GM12878 (cell line): ENCODE data around the gene PRSS36. TPM values are rescaled to one million over a fixed set of nuclear protein-coding genes. Genes with fewer than 3 reads are reported as not detected.

ENCODE experiments used
- ATAC-seq: fragments of 200-7000 bp; cut with Tn5 transposase; 3 replicates; pipeline ENCODE4 v1.9.1; 2020; ENCODE audit warnings: mild to moderate bottlenecking, moderate library complexity
- BruUV-seq: library from RNA; stranded (reverse); fragments of 400-500 nt; replicated peaks from 2 replicates; lab custom pipeline; 2021; lab: Mats Ljungman, UMichigan
- CTCF ChIA-PET: fragments of 300-600 bp; sonication (Branson Sonifier 250); formaldehyde crosslinking; extraction: SDS; loops from one replicate; lab custom pipeline; 2021; ENCODE audit warnings: inconsistent platforms; lab: Yijun Ruan, JAX
- POLR2A ChIA-PET: fragments of 350-600 bp; formaldehyde crosslinking; extraction: SDS; loops from one replicate; lab custom pipeline; 2021; ENCODE audit warnings: inconsistent platforms; lab: Charles Lee
- RAD21 ChIA-PET: fragments of 300-600 bp; sonication (Branson Sonifier 250); formaldehyde crosslinking; loops from one replicate; lab custom pipeline; 2023; ENCODE audit warnings: antibody characterized with exemption; ENCODE audit not compliant: unreplicated experiment; lab: Charles Lee
- SMC1A ChIA-PET: fragments of 300-600 bp; sonication (Branson Sonifier 250); formaldehyde crosslinking; loops from one replicate; lab custom pipeline; 2023; ENCODE audit not compliant: unreplicated experiment, uncharacterized antibody; lab: Charles Lee
- DNase-seq: peaks from one replicate; pipeline ENCODE4 v3.0.0-alpha.2; 2011; ENCODE audit warnings: low read depth, low spot score
- FAIRE-seq: peaks from 3 replicates; lab custom pipeline; 2011; peaks lifted over from hg19 to GRCh38; lab: Jason Lieb, UNC
- H2AFZ ChIP-seq: 2 replicates; pipeline ENCODE4 v1.6.0; 2011; ENCODE audit warnings: low read depth, low read length, control low read depth; ENCODE audit not compliant: control insufficient read depth
- H3K27ac ChIP-seq: 2 replicates; pipeline ENCODE4 v1.5.1; 2011; ENCODE audit warnings: control low read depth; ENCODE audit not compliant: control insufficient read depth, insufficient read depth
- H3K27me3 ChIP-seq, 2 experiments: replicated peaks in 1 of 2; 2 replicates each; pipeline versions ENCODE4 v1.6.0 to v1.6.1; 2011; ENCODE audit warnings: low read length in 1 of 2; ENCODE audit not compliant: control insufficient read depth in 2 of 2, insufficient read depth in 2 of 2
- H3K36me3 ChIP-seq, 2 experiments: 2 replicates each; pipeline ENCODE4 v1.5.1; 2011; ENCODE audit warnings: low read length in 1 of 2; ENCODE audit not compliant: control insufficient read depth in 2 of 2, insufficient read depth in 2 of 2
- H3K4me1 ChIP-seq: 2 replicates; pipeline ENCODE4 v1.6.1; 2011; ENCODE audit warnings: mild to moderate bottlenecking, low read length, moderate library complexity, mixed read lengths; ENCODE audit not compliant: control insufficient read depth, insufficient read depth
- H3K4me2 ChIP-seq: 2 replicates; pipeline ENCODE4 v1.6.0; 2011; ENCODE audit warnings: control low read depth; ENCODE audit not compliant: control insufficient read depth, insufficient read depth
- H3K4me3 ChIP-seq: fragments of 200-600 bp; sonication (generic); 2 replicates; pipeline ENCODE4 v1.5.1; 2016
- H3K79me2 ChIP-seq: 2 replicates; pipeline ENCODE4 v1.6.0; 2011; ENCODE audit warnings: low read length; ENCODE audit not compliant: control insufficient read depth, insufficient read depth
- H3K9ac ChIP-seq: 2 replicates; pipeline ENCODE4 v1.8.0; 2011; ENCODE audit warnings: low read length, control low read depth, mixed read lengths; ENCODE audit not compliant: control insufficient read depth, insufficient read depth
- H3K9me3 ChIP-seq: replicated peaks from 3 replicates; pipeline ENCODE4 v1.5.1; 2011; ENCODE audit warnings: mild to moderate bottlenecking, low read length; ENCODE audit not compliant: control insufficient read depth, insufficient read depth
- H4K20me1 ChIP-seq: 2 replicates; pipeline ENCODE4 v1.6.0; 2011; ENCODE audit not compliant: control insufficient read depth, insufficient read depth
- CHD4 ChIP-seq: fragments of 200-600 bp; sonication (generic); IDR thresholded peaks from 2 replicates; pipeline ENCODE4 v1.6.1; 2016; ENCODE audit warnings: mild to moderate bottlenecking
- FOS ChIP-seq: IDR thresholded peaks from 3 replicates; pipeline ENCODE4 v1.6.1; 2011; ENCODE audit warnings: borderline replicate concordance; ENCODE audit not compliant: insufficient read length; ENCODE audit errors: extremely low read depth
- HDGF ChIP-seq: fragments of 450-650 bp; IDR thresholded peaks from 2 replicates; pipeline ENCODE4 v1.6.1; 2016; ENCODE audit warnings: antibody characterized with exemption
- JUNB ChIP-seq: IDR thresholded peaks from 2 replicates; pipeline ENCODE4 v1.6.1; 2016; ENCODE audit warnings: antibody characterized with exemption, mild to moderate bottlenecking
- LARP7 ChIP-seq: fragments of 450-650 bp; IDR thresholded peaks from 2 replicates; pipeline ENCODE4 v1.6.1; 2017; ENCODE audit warnings: mild to moderate bottlenecking
- MTA2 ChIP-seq: fragments of 450-650 bp; IDR thresholded peaks from 2 replicates; pipeline ENCODE4 v1.6.1; 2016; ENCODE audit warnings: low read depth, mild to moderate bottlenecking, moderate library complexity
- NBN ChIP-seq: fragments of 450-650 bp; IDR thresholded peaks from 2 replicates; pipeline ENCODE4 v1.6.1; 2016
- NFYA ChIP-seq: IDR thresholded peaks from 2 replicates; pipeline ENCODE4 v1.6.1; 2011; ENCODE audit warnings: low read depth, mild to moderate bottlenecking, low read length, improper control_type of control experiment, borderline replicate concordance
- NRF1 ChIP-seq: conservative IDR thresholded peaks from 2 replicates; pipeline ENCODE4 v1.6.1; 2011; ENCODE audit warnings: mild to moderate bottlenecking, low read depth, low read length, improper control_type of control experiment
- PAX8 ChIP-seq: fragments of 450-650 bp; IDR thresholded peaks from 2 replicates; pipeline ENCODE4 v1.6.1; 2017; ENCODE audit warnings: mild to moderate bottlenecking, moderate library complexity
- RAD51 ChIP-seq: fragments of 450-650 bp; IDR thresholded peaks from 2 replicates; pipeline ENCODE4 v1.6.1; 2016; ENCODE audit warnings: moderate library complexity, mild to moderate bottlenecking, inconsistent platforms
- SRF ChIP-seq, 2 experiments: IDR thresholded peaks; 2 replicates each; pipeline ENCODE4 v1.6.1; 2011; ENCODE audit warnings: low read depth in 2 of 2, low read length in 2 of 2, mild to moderate bottlenecking in 1 of 2, moderate library complexity in 1 of 2
- TAF1 ChIP-seq: IDR thresholded peaks from 2 replicates; pipeline ENCODE4 v1.6.1; 2011; ENCODE audit warnings: mild to moderate bottlenecking, low read depth, low read length, borderline replicate concordance
- ZNF24 ChIP-seq: fragments of 450-650 bp; IDR thresholded peaks from 2 replicates; pipeline ENCODE4 v1.6.1; 2017; ENCODE audit warnings: antibody characterized with exemption, mild to moderate bottlenecking
- ZZZ3 ChIP-seq: IDR thresholded peaks from 2 replicates; pipeline ENCODE4 v1.6.1; 2011; ENCODE audit warnings: low read depth; ENCODE audit not compliant: control insufficient read depth, insufficient read length
- WGBS: methylation state at CpG from one replicate; pipeline ENCODE4 v1.1.6; 2016; ENCODE audit warnings: low lambda C conversion rate; ENCODE audit not compliant: insufficient replicate concordance, insufficient coverage; ENCODE audit errors: missing lambda C conversion rate; 5-methylcytosine and 5-hydroxymethylcytosine counted together
- in situ Hi-C: fragments of 300-500 bp; cut with MboI; formaldehyde crosslinking; loops from 9 replicates; pipeline ENCODE4 v1.14.3; 2018; ENCODE audit warnings: mixed read lengths
- intact Hi-C: fragments of 100-400 bp; cut with micrococcal nuclease; formaldehyde crosslinking; loops from one replicate; pipeline ENCODE4 v1.14.2; 2022; ENCODE audit not compliant: unreplicated experiment
- polyA plus RNA-seq, 11 experiments: library from polyadenylated mRNA; depleted of rRNA in 4 of 11; unstranded in 6 of 11; stranded (reverse) in 5 of 11; fragments of >200 nt; fragmentation: Nextera tagmentation in 4 of 11; fragmentation: Illumina TruSeq in 1 of 11; extraction: Ambion mirVana in 4 of 11; extraction: Trizol in 1 of 11; gene quantifications; 1 replicate in 1 of 11; 2 replicates in 10 of 11; pipeline versions ENCODE4 v1.2.1 to v1.2.3, GENCODE V29; 2011 to 2016; ENCODE audit warnings: inconsistent platforms in 2 of 11, missing spikeins in 2 of 11, low read depth in 1 of 11
- total RNA-seq, 4 experiments: library from RNA; depleted of rRNA in 3 of 4; stranded (reverse); fragments of >200 nt in 3 of 4; fragmentation: Illumina TruSeq in 1 of 4; extraction: Trizol in 1 of 4; gene quantifications; 2 replicates each; pipeline versions ENCODE4 v1.2.1 to v1.2.3, GENCODE V29; 2013 to 2021
- TF ChIP-seq, protein P1 (sequence below): IDR thresholded peaks from 2 replicates; pipeline ENCODE4 v1.6.1; 2012; ENCODE audit warnings: mild to moderate bottlenecking, low read depth, low read length
- TF ChIP-seq, protein P2 (sequence below): fragments of 450-650 bp; IDR thresholded peaks from 2 replicates; pipeline ENCODE4 v1.6.1; 2017; ENCODE audit warnings: antibody characterized with exemption, mild to moderate bottlenecking, moderate library complexity
- TF ChIP-seq, protein P3 (sequence below): IDR thresholded peaks from 2 replicates; pipeline ENCODE4 v1.6.1; 2012; ENCODE audit warnings: low read length, inconsistent platforms

PRSS36 gene
- total and polyA plus RNA-seq, 10 of the 15 experiments (the other 5 are each of a cell fraction or from before 2014, with no cell fraction given): 0.11 to 1.1 (median 0.17) TPM; not detected in 3

DNA sequence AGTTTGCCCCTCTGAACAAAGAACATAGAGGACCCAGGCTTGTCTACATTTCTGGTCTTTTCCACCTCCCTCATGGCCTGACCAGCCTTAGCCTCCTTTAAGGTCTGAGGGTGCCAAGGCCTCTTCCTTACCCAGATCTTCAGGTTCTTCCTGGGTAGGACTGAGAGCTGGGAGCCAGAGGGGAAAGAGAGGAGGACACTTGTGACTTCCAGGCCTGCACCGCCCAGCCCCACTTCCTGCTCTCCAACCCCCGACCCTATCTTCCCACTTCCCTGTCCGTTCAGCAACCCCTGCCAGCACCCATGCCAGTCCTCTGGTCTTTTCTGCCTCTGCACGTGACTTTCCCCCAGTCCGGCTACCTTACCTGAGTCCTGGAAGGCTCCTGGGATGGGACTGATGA is 534 bp downstream of the PRSS36 start:
- CTCF ChIA-PET: no interaction called here
- TF ChIP-seq RAD51: no peak
- TF ChIP-seq JUNB: no peak
- no peak for TF ChIP-seq TAF1
- TF ChIP-seq, protein P1, sequence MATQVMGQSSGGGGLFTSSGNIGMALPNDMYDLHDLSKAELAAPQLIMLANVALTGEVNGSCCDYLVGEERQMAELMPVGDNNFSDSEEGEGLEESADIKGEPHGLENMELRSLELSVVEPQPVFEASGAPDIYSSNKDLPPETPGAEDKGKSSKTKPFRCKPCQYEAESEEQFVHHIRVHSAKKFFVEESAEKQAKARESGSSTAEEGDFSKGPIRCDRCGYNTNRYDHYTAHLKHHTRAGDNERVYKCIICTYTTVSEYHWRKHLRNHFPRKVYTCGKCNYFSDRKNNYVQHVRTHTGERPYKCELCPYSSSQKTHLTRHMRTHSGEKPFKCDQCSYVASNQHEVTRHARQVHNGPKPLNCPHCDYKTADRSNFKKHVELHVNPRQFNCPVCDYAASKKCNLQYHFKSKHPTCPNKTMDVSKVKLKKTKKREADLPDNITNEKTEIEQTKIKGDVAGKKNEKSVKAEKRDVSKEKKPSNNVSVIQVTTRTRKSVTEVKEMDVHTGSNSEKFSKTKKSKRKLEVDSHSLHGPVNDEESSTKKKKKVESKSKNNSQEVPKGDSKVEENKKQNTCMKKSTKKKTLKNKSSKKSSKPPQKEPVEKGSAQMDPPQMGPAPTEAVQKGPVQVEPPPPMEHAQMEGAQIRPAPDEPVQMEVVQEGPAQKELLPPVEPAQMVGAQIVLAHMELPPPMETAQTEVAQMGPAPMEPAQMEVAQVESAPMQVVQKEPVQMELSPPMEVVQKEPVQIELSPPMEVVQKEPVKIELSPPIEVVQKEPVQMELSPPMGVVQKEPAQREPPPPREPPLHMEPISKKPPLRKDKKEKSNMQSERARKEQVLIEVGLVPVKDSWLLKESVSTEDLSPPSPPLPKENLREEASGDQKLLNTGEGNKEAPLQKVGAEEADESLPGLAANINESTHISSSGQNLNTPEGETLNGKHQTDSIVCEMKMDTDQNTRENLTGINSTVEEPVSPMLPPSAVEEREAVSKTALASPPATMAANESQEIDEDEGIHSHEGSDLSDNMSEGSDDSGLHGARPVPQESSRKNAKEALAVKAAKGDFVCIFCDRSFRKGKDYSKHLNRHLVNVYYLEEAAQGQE: no peak
- TF ChIP-seq NFYA: no peak
- TF ChIP-seq HDGF: no peak
- no peak for TF ChIP-seq SRF (IDR thresholded peaks at IDR 0.05; ENCODE audit: low read depth in 2 of 2, low read length in 2 of 2)
- no peak for TF ChIP-seq MTA2
- no peak for TF ChIP-seq NRF1
- no peak for TF ChIP-seq LARP7
- TF ChIP-seq NBN: no peak
- TF ChIP-seq, protein P2, sequence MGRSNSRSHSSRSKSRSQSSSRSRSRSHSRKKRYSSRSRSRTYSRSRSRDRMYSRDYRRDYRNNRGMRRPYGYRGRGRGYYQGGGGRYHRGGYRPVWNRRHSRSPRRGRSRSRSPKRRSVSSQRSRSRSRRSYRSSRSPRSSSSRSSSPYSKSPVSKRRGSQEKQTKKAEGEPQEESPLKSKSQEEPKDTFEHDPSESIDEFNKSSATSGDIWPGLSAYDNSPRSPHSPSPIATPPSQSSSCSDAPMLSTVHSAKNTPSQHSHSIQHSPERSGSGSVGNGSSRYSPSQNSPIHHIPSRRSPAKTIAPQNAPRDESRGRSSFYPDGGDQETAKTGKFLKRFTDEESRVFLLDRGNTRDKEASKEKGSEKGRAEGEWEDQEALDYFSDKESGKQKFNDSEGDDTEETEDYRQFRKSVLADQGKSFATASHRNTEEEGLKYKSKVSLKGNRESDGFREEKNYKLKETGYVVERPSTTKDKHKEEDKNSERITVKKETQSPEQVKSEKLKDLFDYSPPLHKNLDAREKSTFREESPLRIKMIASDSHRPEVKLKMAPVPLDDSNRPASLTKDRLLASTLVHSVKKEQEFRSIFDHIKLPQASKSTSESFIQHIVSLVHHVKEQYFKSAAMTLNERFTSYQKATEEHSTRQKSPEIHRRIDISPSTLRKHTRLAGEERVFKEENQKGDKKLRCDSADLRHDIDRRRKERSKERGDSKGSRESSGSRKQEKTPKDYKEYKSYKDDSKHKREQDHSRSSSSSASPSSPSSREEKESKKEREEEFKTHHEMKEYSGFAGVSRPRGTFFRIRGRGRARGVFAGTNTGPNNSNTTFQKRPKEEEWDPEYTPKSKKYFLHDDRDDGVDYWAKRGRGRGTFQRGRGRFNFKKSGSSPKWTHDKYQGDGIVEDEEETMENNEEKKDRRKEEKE: no peak
- no peak for TF ChIP-seq ZZZ3
- no peak for TF ChIP-seq CHD4
- no peak for TF ChIP-seq PAX8
- TF ChIP-seq ZNF24: no peak
- TF ChIP-seq, protein P3, sequence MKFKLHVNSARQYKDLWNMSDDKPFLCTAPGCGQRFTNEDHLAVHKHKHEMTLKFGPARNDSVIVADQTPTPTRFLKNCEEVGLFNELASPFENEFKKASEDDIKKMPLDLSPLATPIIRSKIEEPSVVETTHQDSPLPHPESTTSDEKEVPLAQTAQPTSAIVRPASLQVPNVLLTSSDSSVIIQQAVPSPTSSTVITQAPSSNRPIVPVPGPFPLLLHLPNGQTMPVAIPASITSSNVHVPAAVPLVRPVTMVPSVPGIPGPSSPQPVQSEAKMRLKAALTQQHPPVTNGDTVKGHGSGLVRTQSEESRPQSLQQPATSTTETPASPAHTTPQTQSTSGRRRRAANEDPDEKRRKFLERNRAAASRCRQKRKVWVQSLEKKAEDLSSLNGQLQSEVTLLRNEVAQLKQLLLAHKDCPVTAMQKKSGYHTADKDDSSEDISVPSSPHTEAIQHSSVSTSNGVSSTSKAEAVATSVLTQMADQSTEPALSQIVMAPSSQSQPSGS: no peak
- no peak for TF ChIP-seq FOS

More for the DNA sequence above, 534 bp downstream of the PRSS36 start:
- Histone ChIP-seq H3K9ac (no peak overlapping the region), H3K36me3 (no peaks in the 10 kb centered on the region), H3K4me1 (no peaks in the 10 kb centered on the region), H3K27ac (no peak overlapping the region), H3K79me2 (no peaks in the 10 kb centered on the region), H2AFZ (no peak overlapping the region), H3K9me3 (no peaks in the 10 kb centered on the region), H4K20me1 (peaks cover 3% of the 10 kb centered on the region; the same call in 1 of the 2 replicates), H3K27me3 (no peaks in the 10 kb centered on the region), H3K4me3 (no peak overlapping the region), H3K4me2 (no peak overlapping the region)
- SMC1A ChIA-PET: no interaction called here
- BruUV-seq: no TSS peak
- intact Hi-C loops: no loop called here
- in situ Hi-C loops: loop anchor here (10.0 kb wide), 1 partner anchor 725 kb away; the partner anchor contains the start of gene ZNF267
- POLR2A ChIA-PET: no interaction called here
- DNase-seq (no peak), FAIRE-seq (no peak), ATAC-seq (no peak)
- WGBS: 31% methylated on average over 5 of the region's 5 CpGs
- RAD21 ChIA-PET: no interaction called here
